Sigmoid colon (tissue), 7 donors: ENCODE data around the gene COLEC12. TPM values are rescaled to one million over a fixed set of nuclear protein-coding genes. Genes with fewer than 3 reads are reported as not detected.

Experiments used
- DNase-seq: peaks from one replicate; pipeline ENCODE4 v3.0.0-alpha.2; 2019
- H3K27ac ChIP-seq, 4 donors: fragments of 200-600 bp; sonication (generic); one replicate each; pipeline ENCODE4 v1.5.1; 2016 to 2019; ENCODE audit warnings: mild to moderate bottlenecking in 1 of 4
- H3K27me3 ChIP-seq, 3 donors: fragments of 200-600 bp; sonication (generic); one replicate each; pipeline ENCODE4 v1.5.1; 2019; ENCODE audit warnings: mild to moderate bottlenecking in 1 of 3
- H3K36me3 ChIP-seq, 4 donors: fragments of 200-600 bp; sonication (generic); one replicate each; pipeline ENCODE4 v1.5.1; 2016 to 2019
- H3K4me1 ChIP-seq, 4 donors: fragments of 200-600 bp; sonication (generic); one replicate each; pipeline ENCODE4 v1.5.1; 2017 to 2019
- H3K4me3 ChIP-seq, 4 donors: fragments of 200-600 bp; sonication (generic); one replicate each; pipeline ENCODE4 v1.5.1; 2017 to 2019; ENCODE audit warnings: mild to moderate bottlenecking in 2 of 4, moderate library complexity in 1 of 4
- H3K9me3 ChIP-seq, 4 donors: fragments of 200-600 bp in 3 of 4; sonication (generic) in 3 of 4; one replicate each; pipeline versions ENCODE4 v1.5.1 to v1.6.1; 2013 to 2019
- EP300 ChIP-seq, 4 donors: sonication (generic); formaldehyde crosslinking; IDR thresholded peaks; one replicate each; pipeline ENCODE4 v1.6.1; 2017; ENCODE audit warnings: antibody characterized with exemption in 4 of 4
- POLR2A ChIP-seq, 2 donors: fragments of 450-650 bp; IDR thresholded peaks; one replicate each; pipeline ENCODE4 v1.6.1; 2016; ENCODE audit warnings: antibody characterized with exemption in 2 of 2, mild to moderate bottlenecking in 2 of 2, moderate library complexity in 2 of 2
- POLR2AphosphoS5 ChIP-seq, 4 donors: sonication (generic); formaldehyde crosslinking; IDR thresholded peaks; one replicate each; pipeline ENCODE4 v1.6.1; 2017; ENCODE audit warnings: antibody characterized with exemption in 4 of 4
- WGBS, 2 donors: extraction: QIAGEN DNeasy Blood & Tissue Kit; methylation state at CpG; one replicate each; pipeline ENCODE4 v1.1.7; 2013; 5-methylcytosine and 5-hydroxymethylcytosine counted together
- intact Hi-C: fragments of 100-400 bp; cut with DNase I; formaldehyde crosslinking; loops from one replicate; pipeline ENCODE4 v1.15.1; 2023
- polyA plus RNA-seq, 3 donors: library from polyadenylated mRNA; stranded (reverse); fragments of 200-250 nt; gene quantifications; one replicate each; pipeline ENCODE4 v1.2.3, GENCODE V29; 2013
- total RNA-seq, 4 donors: library from RNA; depleted of rRNA; stranded (reverse); fragments of >200 nt; gene quantifications; one replicate each; pipeline ENCODE4 v1.1.0, GENCODE V29; 2016
- TF ChIP-seq, protein P1 (sequence below), 4 experiments: fragments of 450-650 bp in 3 of 4; fragments of 200-600 bp in 1 of 4; IDR thresholded peaks; one replicate each; pipeline ENCODE4 v1.5.1; 2016 to 2019; ENCODE audit warnings: antibody characterized with exemption in 4 of 4, mild to moderate bottlenecking in 3 of 4, moderate library complexity in 2 of 4
- donor health status: healthy with polysubstance abuse.
- donor health status: Bipolar disorder and iron deficiency.
- donor health status: healthy.

The COLEC12 gene
- total and polyA plus RNA-seq, 7 donors: 0.69 to 24.7 (median 15.9) TPM

DNA sequence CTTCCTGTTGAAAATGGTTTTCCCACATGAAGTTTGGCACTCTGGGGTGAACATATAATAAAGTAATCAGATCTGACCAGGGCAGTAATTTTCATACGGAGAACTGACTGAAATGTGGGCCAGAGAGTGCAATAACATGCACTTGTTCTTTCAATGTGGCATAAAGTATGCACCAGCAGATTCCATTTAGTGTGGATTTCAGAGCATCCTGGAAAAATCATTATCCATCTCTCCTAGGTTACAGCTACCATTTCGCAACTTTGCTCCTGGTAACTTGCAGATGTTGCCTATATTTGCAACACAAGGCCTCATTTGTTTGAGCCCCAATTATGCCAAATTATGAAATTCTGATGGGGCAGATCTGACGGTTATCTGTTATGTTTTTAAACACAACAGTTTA is 55.4 kb downstream of the COLEC12 start:
- TF ChIP-seq EP300 (IDR thresholded peaks at IDR 0.05) (no peak), POLR2AphosphoS5 (IDR thresholded peaks at IDR 0.05) (no peak), POLR2A (IDR thresholded peaks at IDR 0.05) (no peak)
- TF ChIP-seq, protein P1, sequence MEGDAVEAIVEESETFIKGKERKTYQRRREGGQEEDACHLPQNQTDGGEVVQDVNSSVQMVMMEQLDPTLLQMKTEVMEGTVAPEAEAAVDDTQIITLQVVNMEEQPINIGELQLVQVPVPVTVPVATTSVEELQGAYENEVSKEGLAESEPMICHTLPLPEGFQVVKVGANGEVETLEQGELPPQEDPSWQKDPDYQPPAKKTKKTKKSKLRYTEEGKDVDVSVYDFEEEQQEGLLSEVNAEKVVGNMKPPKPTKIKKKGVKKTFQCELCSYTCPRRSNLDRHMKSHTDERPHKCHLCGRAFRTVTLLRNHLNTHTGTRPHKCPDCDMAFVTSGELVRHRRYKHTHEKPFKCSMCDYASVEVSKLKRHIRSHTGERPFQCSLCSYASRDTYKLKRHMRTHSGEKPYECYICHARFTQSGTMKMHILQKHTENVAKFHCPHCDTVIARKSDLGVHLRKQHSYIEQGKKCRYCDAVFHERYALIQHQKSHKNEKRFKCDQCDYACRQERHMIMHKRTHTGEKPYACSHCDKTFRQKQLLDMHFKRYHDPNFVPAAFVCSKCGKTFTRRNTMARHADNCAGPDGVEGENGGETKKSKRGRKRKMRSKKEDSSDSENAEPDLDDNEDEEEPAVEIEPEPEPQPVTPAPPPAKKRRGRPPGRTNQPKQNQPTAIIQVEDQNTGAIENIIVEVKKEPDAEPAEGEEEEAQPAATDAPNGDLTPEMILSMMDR (IDR thresholded peaks at IDR 0.05): no peak
- Histone ChIP-seq H3K36me3 (no peaks in the 10 kb centered on the region), H3K4me3 (no peak overlapping the region), H3K4me1 (peaks cover 0 to 5% (median 0%) of the 10 kb centered on the region in 4 donors), H3K27me3 (no peaks in the 10 kb centered on the region), H3K9me3 (no peaks in the 10 kb centered on the region), H3K27ac (no peak overlapping the region)
- WGBS, 2 donors: 57 to 77% methylated on average over 3 of the region's 3 CpGs
- intact Hi-C loops: no loop called here
- no peak for DNase-seq

DNA sequence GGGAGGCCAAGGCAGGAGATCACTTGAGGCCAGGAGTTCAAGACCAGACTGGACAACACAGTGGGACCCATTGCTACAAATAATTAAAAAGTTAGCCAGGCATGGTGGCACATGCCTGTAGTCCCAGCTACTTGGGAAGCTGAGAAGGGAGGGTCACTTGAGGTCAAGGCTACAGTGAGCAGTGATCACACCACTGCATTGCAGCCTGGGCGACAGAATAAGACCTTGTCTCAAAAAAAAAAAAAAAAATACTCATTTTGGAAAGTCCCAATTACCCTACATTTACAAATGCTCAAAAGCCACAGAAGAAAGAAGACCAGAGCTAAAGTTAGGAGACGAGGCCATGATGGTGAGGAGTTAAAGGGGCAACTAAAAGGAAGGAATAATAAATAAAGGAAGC is 61.9 kb downstream of the COLEC12 start:
- Histone ChIP-seq H3K27me3 (no peaks in the 10 kb centered on the region), H3K9me3 (no peaks in the 10 kb centered on the region), H3K4me3 (no peak overlapping the region), H3K27ac (no peak overlapping the region), H3K4me1 (peaks cover 0 to 15% (median under 1%) of the 10 kb centered on the region in 4 donors), H3K36me3 (no peaks in the 10 kb centered on the region)
- TF ChIP-seq POLR2AphosphoS5 (IDR thresholded peaks at IDR 0.05) (no peak), POLR2A (IDR thresholded peaks at IDR 0.05) (no peak), EP300 (IDR thresholded peaks at IDR 0.05) (no peak)
- TF ChIP-seq, protein P1 (IDR thresholded peaks at IDR 0.05): no peak
- intact Hi-C loops: no loop called here
- DNase-seq: no peak
- 69 to 87% methylated on average over 2 of the region's 2 CpGs for WGBS, 2 donors

DNA sequence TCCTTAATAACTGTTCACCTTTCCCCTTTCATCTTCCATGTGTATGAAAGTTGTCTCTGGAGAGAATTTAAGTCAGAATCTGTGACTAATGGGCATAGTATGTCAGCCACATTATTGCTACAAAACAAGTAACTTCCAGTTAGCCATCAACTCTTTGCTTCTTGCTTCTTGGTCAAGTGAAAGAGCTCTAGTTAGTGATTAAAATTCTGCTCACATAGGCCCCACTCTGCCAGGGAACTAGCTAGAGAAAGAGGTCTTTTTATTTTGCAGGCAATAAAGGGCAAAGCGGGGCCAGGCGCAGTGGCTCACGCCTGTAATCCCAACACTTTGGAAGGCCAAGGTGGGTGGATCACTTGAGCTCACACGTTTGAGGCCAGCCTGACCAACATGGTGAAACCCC is 64.6 kb downstream of the COLEC12 start:
- no peaks in the 10 kb centered on the region for H3K36me3 ChIP-seq
- intact Hi-C loops: no loop called here
- no peak overlapping the region for H3K4me3 ChIP-seq
- no peak for DNase-seq
- TF ChIP-seq EP300 (IDR thresholded peaks at IDR 0.05) (no peak), POLR2AphosphoS5 (IDR thresholded peaks at IDR 0.05) (no peak), POLR2A (IDR thresholded peaks at IDR 0.05) (no peak)
- TF ChIP-seq, protein P1 (IDR thresholded peaks at IDR 0.05): no peak
- H3K9me3 ChIP-seq: no peaks in the 10 kb centered on the region
- WGBS, 2 donors: 74 to 86% methylated on average over 4 of the region's 4 CpGs
- H3K4me1 ChIP-seq: peaks cover 0 to 20% (median 4%) of the 10 kb centered on the region in 4 donors
- H3K27me3 ChIP-seq: no peaks in the 10 kb centered on the region
- no peak overlapping the region for H3K27ac ChIP-seq

DNA sequence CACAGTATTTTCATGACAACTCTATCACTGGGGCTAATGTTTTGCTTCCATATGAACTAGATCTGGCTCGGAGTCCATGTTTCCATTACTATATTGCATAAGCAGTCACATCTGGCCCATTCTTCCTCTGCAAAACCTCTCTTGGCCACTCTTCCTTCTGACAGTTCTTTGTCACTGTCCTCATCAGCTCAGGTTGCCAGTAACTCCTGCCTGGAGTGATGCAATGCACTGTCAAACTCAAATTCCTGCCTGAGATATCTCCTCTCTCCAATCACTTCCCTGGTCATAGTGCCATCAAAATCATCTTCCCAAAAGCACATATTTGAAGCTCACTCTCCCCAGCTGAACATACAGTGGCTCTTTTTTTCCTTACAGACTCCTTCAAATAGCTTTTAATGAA is 66.1 kb downstream of the COLEC12 start:
- TF ChIP-seq, protein P1 (IDR thresholded peaks at IDR 0.05): no peak
- TF ChIP-seq EP300 (IDR thresholded peaks at IDR 0.05) (no peak), POLR2AphosphoS5 (IDR thresholded peaks at IDR 0.05) (peak in 1 of 4 donors; percentile 10)
- H3K9me3 ChIP-seq: no peaks in the 10 kb centered on the region
- intact Hi-C loops: no loop called here
- H3K4me3 ChIP-seq: no peak overlapping the region
- no peaks in the 10 kb centered on the region for H3K36me3 ChIP-seq
- no peaks in the 10 kb centered on the region for H3K27me3 ChIP-seq
- WGBS, 2 donors: 1 to 35% methylated on average over 1 of the region's 1 CpG
- peak overlapping the region in 1 of 4 donors; percentile 40 for H3K27ac ChIP-seq
- no peak for DNase-seq
- peaks cover 0 to 20% (median 4%) of the 10 kb centered on the region in 4 donors for H3K4me1 ChIP-seq

DNA sequence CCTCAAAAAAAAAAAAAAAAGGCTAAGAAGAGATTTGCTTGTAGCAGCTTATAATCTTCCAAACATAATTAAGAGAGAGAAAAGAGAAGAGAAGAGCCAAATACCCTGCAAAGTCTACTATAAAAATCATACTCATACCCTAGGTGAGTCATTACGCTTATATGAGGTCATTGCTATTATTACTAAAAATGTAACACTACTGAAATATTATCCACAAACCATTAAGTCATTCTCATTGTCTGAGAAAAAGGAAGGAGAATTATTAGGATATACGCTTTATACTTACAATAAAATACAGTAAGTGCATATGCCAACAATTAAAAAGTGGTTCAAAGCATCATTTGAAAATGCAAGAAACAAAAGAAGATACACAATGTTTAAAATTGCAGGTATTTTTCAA is 66.5 kb downstream of the COLEC12 start:
- Histone ChIP-seq H3K27me3 (no peaks in the 10 kb centered on the region), H3K36me3 (no peaks in the 10 kb centered on the region), H3K27ac (peak overlapping the region in 1 of 4 donors; percentile 40), H3K4me3 (no peak overlapping the region), H3K4me1 (peaks cover 0 to 20% (median 4%) of the 10 kb centered on the region in 4 donors), H3K9me3 (no peaks in the 10 kb centered on the region)
- intact Hi-C loops: no loop called here
- 90 to 91% methylated on average over 2 of the region's 2 CpGs for WGBS, 2 donors
- TF ChIP-seq POLR2AphosphoS5 (IDR thresholded peaks at IDR 0.05) (no peak), EP300 (IDR thresholded peaks at IDR 0.05) (no peak), POLR2A (IDR thresholded peaks at IDR 0.05) (no peak)
- TF ChIP-seq, protein P1 (IDR thresholded peaks at IDR 0.05): no peak
- no peak for DNase-seq
